ENCODE measurements around the gene CTIF.

The CTIF gene

GRCh38 chr18:48572402-48573126, 33.7 kb downstream of the CTIF start:
- TF ChIP-seq FOXM1 (IDR thresholded peaks at IDR 0.05; ENCODE audit: borderline replicate concordance, low read depth) (no peak), ZBTB7A (IDR thresholded peaks at IDR 0.05; ENCODE audit: low read depth) (no peak), MAX (IDR thresholded peaks at IDR 0.05) (no peak), NFIC (IDR thresholded peaks at IDR 0.05) (no peak), CREB1 (IDR thresholded peaks at IDR 0.05; ENCODE audit: low read depth) (no peak), TAF1 (IDR thresholded peaks at IDR 0.05; ENCODE audit: low read depth) (no peak), EGR1 (IDR thresholded peaks at IDR 0.05) (no peak), EP300 (IDR thresholded peaks at IDR 0.05; ENCODE audit: borderline replicate concordance) (no peak)
- TF ChIP-seq, protein P1, sequence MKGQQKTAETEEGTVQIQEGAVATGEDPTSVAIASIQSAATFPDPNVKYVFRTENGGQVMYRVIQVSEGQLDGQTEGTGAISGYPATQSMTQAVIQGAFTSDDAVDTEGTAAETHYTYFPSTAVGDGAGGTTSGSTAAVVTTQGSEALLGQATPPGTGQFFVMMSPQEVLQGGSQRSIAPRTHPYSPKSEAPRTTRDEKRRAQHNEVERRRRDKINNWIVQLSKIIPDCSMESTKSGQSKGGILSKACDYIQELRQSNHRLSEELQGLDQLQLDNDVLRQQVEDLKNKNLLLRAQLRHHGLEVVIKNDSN (IDR thresholded peaks at IDR 0.05): no peak
- TF ChIP-seq, protein P2, sequence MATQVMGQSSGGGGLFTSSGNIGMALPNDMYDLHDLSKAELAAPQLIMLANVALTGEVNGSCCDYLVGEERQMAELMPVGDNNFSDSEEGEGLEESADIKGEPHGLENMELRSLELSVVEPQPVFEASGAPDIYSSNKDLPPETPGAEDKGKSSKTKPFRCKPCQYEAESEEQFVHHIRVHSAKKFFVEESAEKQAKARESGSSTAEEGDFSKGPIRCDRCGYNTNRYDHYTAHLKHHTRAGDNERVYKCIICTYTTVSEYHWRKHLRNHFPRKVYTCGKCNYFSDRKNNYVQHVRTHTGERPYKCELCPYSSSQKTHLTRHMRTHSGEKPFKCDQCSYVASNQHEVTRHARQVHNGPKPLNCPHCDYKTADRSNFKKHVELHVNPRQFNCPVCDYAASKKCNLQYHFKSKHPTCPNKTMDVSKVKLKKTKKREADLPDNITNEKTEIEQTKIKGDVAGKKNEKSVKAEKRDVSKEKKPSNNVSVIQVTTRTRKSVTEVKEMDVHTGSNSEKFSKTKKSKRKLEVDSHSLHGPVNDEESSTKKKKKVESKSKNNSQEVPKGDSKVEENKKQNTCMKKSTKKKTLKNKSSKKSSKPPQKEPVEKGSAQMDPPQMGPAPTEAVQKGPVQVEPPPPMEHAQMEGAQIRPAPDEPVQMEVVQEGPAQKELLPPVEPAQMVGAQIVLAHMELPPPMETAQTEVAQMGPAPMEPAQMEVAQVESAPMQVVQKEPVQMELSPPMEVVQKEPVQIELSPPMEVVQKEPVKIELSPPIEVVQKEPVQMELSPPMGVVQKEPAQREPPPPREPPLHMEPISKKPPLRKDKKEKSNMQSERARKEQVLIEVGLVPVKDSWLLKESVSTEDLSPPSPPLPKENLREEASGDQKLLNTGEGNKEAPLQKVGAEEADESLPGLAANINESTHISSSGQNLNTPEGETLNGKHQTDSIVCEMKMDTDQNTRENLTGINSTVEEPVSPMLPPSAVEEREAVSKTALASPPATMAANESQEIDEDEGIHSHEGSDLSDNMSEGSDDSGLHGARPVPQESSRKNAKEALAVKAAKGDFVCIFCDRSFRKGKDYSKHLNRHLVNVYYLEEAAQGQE (IDR thresholded peaks at IDR 0.05; ENCODE audit: low read depth): no peak

- no peak for TF ChIP-seq NFIC (IDR thresholded peaks at IDR 0.05)
- TF ChIP-seq CEBPB (IDR thresholded peaks at IDR 0.05): no peak
- TF ChIP-seq TAF1 (IDR thresholded peaks at IDR 0.05; ENCODE audit: low read depth): no peak
- TF ChIP-seq FOXM1 (IDR thresholded peaks at IDR 0.05; ENCODE audit: borderline replicate concordance, low read depth): no peak
- TF ChIP-seq EGR1 (IDR thresholded peaks at IDR 0.05): no peak
- no peak for TF ChIP-seq RAD21 (IDR thresholded peaks at IDR 0.05; ENCODE audit: low read depth)
Measured at GRCh38 chr18:48573632-48574283, 34.9 kb downstream of the CTIF start.

- TF ChIP-seq NFIC (IDR thresholded peaks at IDR 0.05): no peak
- no peak for TF ChIP-seq EP300 (IDR thresholded peaks at IDR 0.05; ENCODE audit: borderline replicate concordance)
- TF ChIP-seq CREB1 (IDR thresholded peaks at IDR 0.05; ENCODE audit: low read depth): no peak
- no peak for TF ChIP-seq TAF1 (IDR thresholded peaks at IDR 0.05; ENCODE audit: low read depth)
Measured at GRCh38 chr18:48574667-48575300, 36.0 kb downstream of the CTIF start.

DNA sequence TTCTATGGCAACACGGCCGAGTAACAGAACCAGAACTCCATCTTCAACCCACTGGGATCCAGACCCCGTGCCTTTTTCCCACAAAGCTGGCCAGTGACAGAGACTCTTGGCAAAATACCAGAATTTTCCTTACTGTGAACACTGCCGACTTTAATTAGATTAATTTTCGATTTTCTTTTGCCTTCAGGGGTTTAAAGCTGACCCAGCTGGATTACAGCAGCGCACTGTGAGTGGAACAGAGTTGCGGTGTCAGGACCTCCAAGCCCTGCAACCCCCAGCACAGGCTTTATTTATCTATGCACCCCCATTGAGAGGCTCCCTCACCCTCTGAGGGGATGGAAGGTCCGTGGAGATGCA, 36.4 kb downstream of the CTIF start:
- no peak for TF ChIP-seq EP300 (IDR thresholded peaks at IDR 0.05; ENCODE audit: borderline replicate concordance)
- no peak for TF ChIP-seq TEAD4 (IDR thresholded peaks at IDR 0.05)
- no peak for TF ChIP-seq NFIC (IDR thresholded peaks at IDR 0.05)
- no peak for TF ChIP-seq ZBTB7A (IDR thresholded peaks at IDR 0.05; ENCODE audit: low read depth)
- TF ChIP-seq TAF1 (IDR thresholded peaks at IDR 0.05; ENCODE audit: low read depth): no peak
- TF ChIP-seq RAD21 (IDR thresholded peaks at IDR 0.05; ENCODE audit: low read depth): no peak
- TF ChIP-seq CEBPB (IDR thresholded peaks at IDR 0.05): no peak
- no peak for TF ChIP-seq FOXM1 (IDR thresholded peaks at IDR 0.05; ENCODE audit: borderline replicate concordance, low read depth)
- TF ChIP-seq YY1 (IDR thresholded peaks at IDR 0.05; ENCODE audit: low read depth): no peak
- no peak for TF ChIP-seq MAX (IDR thresholded peaks at IDR 0.05)
- TF ChIP-seq, protein P1 (IDR thresholded peaks at IDR 0.05): no peak
- no peak for TF ChIP-seq EGR1 (IDR thresholded peaks at IDR 0.05)

DNA sequence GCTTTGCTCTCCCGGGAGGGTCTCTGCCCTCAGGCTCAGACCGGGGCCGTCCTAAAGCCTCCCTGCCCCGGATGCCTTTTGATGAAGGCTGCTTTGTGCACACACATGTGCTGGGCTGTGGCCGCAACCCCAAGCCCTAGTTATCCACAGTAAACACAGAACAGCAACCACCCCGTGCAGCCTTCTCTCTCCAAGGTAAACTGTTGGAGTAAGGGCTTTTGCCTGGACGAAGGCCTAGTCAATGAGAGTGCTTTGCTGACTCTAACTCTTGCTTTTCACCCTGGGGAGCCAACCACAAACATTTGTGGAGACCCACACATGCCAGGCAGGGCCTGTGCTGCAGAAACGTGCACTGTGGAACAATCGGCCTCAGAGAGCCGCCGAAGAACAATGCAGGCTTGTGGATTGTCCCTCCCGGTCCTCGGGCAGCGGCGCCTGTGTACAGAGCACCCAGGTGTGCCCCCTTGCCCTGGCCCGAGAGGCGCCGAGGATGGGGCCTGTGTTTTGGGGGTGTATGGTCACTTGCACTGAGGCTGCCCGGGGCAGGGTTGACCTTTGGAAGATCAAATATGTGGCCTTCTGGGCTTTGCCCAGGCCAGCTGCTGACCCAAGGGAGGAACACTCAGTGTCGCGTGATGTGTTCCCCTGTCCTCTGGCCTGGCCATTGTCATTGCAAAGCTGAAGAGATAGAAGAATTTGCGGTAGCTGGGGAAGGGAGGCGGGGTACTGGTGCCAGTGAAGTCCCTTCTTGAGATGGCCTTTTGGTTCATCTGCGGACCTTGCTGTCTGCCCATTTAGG, 37.0 kb downstream of the CTIF start:
- TF ChIP-seq TCF12 (IDR thresholded peaks at IDR 0.05; ENCODE audit: low read depth) (no peak), ZBTB7A (IDR thresholded peaks at IDR 0.05; ENCODE audit: low read depth) (no peak), EGR1 (IDR thresholded peaks at IDR 0.05) (no peak), CEBPB (IDR thresholded peaks at IDR 0.05) (no peak), RAD21 (IDR thresholded peaks at IDR 0.05; ENCODE audit: low read depth) (no peak), CREB1 (IDR thresholded peaks at IDR 0.05; ENCODE audit: low read depth) (no peak)
- TF ChIP-seq, protein P2 (IDR thresholded peaks at IDR 0.05; ENCODE audit: low read depth): no peak
